HG03354 (cell line): ENCODE data around the gene SVEP1.
"Not testable (repeated sequence)": the region's sequence is repeated elsewhere in the genome, so short reads cannot be mapped to it uniquely, and the experiment has no call there.

Experiments used
- ATAC-seq: cut with Tn5 transposase; IDR thresholded peaks from one replicate; pipeline ENCODE4 v1.9.1; 2021; ENCODE audit warnings: mild to moderate bottlenecking; ENCODE audit not compliant: unreplicated experiment, poor library complexity, severe bottlenecking

The SVEP1 gene

DNA sequence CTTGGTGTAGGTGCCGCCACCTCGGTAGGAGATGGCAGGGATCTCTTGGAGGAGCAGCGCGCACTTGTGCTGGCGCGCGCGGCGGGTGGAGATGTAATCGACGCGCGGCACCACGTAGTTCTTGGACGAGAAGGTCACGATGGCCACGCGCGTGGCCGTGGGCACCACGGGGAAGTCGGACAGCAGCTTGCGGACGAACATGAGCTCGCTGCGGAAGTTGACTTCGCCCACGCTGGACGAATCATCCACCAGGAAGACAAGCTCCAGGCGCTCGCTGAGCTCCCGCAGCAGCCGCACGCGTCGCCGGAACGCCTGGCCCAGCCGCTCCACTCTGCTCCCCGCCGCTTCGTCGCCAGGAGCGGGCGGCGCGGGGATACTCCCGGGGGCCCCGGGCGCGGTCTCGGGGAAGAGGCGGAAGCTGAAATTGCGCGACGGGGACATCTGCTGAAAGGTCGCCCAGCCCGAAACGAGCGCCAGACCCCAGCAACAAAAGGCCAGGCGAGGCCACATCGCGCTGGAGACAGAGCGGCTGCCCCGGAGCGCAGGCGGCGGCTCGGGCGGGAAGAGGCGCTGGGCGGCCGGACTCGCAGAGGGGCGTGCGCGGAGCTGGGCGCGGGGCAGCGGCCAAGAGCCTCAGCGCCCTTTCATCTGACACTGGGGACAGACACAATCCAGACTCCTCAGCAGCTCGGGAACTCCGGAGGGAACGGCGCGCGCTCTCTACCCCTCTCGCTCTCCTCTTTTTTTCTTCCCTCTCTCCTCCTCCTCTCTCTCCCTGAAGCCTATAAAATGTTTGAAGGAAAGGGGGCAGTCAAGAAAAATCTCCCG, at the start of gene SVEP1:
TSS of gene SVEP1 (minus strand) at position 708 of the 828 bp plus-strand sequence. CDS start at position 510, 198 bp downstream.
- ATAC-seq, result no peak

GRCh38 chr9:110626101-110626829, 46.7 kb upstream of the SVEP1 start:
- ATAC-seq, result peak; percentile 97

- peak; percentile 51 for ATAC-seq
These were observed 44.0 kb upstream of the SVEP1 start for GRCh38 chr9:110623462-110624025.

DNA sequence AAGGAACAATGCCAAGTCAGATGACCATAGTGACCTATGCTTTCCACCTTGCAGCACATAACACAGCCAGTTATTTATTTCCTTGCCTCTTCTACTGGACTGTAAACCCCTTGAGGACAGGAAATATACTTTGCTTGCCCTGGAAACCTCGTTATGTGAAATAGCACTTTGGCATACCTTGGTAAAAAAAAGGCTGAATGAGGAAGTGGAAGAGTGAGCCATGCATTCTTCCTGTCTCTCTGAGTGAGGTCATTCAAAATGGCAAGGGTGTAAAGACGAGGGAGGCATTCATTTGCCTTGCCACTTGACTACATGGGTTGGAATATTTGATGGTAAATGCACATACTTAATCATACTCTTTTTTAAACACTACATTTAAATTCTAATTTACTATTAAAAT, 42.8 kb upstream of the SVEP1 start:
- ATAC-seq, result no peak

GRCh38 chr9:110620726-110621125, 41.2 kb upstream of the SVEP1 start:
- ATAC-seq, result no peak

DNA sequence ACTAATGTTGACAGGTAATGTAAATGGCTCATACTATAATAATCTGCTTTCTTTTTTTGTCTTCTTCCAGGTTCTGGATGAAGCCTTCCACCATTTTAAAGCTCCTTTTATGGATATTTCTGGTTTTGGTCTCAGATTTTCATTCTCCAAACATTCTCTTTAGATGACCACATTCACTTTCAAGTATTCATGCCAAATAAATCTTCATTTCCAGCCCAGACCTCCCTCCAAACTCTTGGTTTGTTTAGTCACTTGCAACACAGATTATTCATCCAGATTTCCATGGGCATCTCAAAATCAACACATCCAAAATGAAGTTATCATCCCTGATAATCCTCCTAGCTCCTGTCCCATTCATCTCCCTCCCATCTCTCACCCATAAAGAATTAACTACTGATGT, 40.3 kb upstream of the SVEP1 start:
- no peak for ATAC-seq

DNA sequence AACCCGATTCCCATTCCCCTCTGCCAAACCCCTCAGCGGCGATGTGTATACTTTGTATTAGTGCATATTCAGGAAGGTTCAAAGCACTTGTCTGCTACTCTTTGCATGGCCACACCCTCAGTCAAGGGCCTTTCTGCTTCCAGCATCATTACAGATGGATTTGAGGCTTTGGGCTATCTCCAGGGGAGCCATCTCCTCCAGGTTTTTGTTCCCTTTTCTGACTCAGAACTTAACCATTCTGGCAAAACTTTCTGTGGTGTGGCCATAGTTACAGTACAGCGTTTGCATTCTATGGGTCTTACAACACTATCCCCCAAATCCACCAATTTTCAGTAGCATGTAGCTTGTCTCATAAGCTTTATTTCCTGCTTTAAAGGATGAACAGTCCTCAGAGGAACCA, 36.0 kb upstream of the SVEP1 start:
- ATAC-seq, result no peak

GRCh38 chr9:110614576-110614975, 35.0 kb upstream of the SVEP1 start:
- ATAC-seq, result not testable (repeated sequence)

- ATAC-seq, result no peak
These were observed 26.7 kb upstream of the SVEP1 start for GRCh38 chr9:110606179-110606790.

- ATAC-seq, result no peak
These were observed 26.0 kb upstream of the SVEP1 start for GRCh38 chr9:110605565-110605964.

DNA sequence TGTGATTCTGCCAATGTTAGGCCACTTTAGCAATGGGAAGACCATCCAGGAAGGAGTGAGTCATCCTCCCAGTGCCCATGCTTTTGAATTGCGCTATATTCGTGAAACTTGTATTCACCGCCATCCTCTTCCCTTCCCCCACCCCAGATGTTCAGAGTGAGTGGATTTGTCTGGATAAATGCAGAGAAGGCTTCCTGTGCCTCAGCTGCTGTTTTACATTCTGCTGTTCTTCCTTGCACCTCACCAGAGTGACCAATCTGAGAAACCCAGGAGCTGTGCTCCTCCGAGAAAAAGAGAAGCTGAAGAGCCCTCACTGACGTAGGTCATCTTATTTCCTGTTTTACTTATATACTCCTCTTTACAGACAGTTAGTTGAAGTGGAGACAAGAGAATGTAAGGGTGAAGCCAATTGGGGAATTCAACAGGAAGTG, 24.6 kb upstream of the SVEP1 start:
- no peak for ATAC-seq

DNA sequence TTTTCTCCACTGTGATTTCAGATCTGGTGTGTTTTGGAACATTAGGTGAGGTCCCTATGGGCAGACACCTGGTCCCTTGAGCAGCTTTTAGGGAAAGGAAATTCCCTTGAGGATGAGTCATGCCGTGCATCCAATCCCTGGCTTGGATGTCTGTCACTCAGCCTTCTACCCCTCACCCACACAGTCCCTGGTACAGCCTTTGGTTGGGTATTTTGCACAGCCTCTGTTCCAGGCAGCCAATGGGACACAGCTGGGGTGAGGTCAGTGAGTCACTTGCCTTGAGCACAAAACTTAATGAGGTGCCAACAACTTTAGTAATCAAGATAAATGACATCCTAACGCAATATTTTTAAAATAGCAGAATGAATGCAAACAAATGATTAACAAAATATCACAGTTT, 22.7 kb upstream of the SVEP1 start:
- no peak for ATAC-seq

- ATAC-seq, result no peak
These were observed 21.6 kb upstream of the SVEP1 start for GRCh38 chr9:110601098-110601497.

- ATAC-seq, result no peak
These were observed 19.9 kb upstream of the SVEP1 start for GRCh38 chr9:110599468-110599867.

DNA sequence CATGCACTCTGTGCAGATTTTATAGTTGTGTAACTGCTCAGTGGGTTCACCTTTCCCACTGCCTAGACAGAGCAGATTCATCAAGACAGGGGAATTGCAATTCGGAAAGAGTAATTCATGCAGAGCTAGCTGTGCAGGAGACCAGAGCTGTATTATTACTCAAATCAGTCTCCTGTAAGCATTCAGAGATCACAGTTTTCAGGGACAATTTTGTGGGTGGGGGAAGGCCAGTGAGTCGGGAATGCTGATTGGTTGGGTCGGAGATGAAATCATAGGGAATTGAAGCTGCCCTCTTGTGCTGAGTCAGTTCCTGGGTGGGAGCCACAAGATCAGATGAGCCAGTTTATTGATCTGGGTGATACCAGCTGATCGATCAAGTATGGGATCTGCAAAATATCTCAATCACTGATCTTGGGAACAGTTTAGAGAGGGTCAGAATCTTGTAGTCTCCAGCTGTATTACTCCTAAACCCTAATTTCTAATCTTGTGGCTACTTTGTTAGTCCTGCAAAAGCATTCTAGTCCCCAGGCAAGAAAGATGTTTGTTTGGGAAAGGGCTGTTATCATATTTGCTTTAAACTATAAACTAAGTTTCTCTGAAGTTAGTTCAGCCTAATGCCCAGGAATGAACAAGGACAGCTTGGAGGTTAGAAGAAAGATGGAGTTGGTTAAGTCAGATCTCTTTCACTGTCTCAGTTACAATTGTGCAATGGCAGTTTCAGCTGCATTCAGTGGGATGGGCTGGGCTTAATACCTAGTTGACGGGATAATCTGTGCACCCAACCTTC, 12.7 kb upstream of the SVEP1 start:
- ATAC-seq, result no peak

DNA sequence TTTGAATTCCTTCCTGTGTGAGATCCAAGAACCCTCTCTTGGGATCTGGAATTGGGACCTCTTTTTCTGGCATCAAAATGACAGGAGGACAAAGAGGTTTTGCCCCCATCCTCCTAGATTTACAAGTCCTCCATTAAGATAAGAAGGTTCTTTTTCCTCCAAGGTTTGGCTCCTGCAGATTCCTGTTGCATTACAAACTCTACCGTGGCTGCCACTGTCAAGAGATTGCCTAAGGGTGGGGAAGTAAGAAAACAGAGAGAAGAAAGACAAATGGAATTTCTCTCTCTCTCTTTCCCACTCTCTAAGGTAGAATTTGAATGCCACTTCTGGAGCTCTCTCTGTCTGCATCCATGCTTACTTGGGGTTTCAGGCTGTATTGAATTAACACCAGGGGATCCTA, 12.0 kb upstream of the SVEP1 start:
- no peak for ATAC-seq

DNA sequence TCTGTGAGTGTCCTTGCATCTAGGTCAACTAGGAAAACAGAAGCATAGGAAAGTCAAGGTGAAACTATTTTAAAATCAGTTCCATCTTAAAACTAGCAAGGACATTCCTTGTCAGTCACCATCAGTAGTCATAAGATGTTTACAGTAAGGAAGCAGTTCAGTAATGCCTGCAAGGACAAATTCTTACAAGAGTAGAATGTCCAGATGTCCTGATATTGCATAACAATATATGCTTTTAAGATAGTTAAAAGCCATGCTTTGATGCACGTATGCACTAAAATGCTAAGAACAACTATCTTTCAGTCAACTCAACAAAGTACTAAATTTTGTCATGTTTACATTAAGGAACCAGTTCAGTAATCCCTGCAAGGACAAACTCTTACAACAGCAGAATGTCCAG, 11.3 kb upstream of the SVEP1 start:
- ATAC-seq, result no peak

DNA sequence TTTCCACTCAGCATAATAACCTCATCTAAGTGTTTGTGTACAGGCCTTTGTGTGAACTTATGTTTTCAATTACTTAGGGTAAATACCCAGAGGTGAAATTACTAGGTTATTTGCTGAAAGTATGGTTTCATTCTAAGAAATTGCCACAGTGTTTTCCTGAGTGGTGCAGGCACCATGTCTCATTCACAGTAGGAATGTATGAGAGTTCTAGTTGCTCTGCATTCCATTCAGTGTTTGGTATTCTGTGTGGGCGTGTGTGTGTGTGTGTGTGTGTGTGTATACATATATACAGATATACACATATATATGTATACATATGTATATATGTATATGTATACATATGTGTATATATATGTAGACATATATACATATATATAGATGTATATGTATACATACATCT, 8.8 kb upstream of the SVEP1 start:
- ATAC-seq, result no peak

- ATAC-seq, result no peak
These were observed 3.7 kb upstream of the SVEP1 start for GRCh38 chr9:110583237-110583636.

GRCh38 chr9:110582156-110582555, 2.6 kb upstream of the SVEP1 start:
- ATAC-seq, result no peak
